KBM-7 (cell line): ENCODE data around the gene NSMF.
"Not testable (repeated sequence)": the region's sequence is repeated elsewhere in the genome, so short reads cannot be mapped to it uniquely, and the experiment has no call there.

Experiments used
- DNase-seq: peaks from one replicate; pipeline ENCODE4 v3.0.0-alpha.2; 2015
- in situ Hi-C: fragments of 300-500 bp; cut with MboI; formaldehyde crosslinking; loops from 2 replicates; pipeline ENCODE4 v1.14.3; 2020; ENCODE audit warnings: low sequenced_read_pairs, low pct_unique_long_range_greater_than_20kb, mixed read lengths

Gene NSMF

DNA sequence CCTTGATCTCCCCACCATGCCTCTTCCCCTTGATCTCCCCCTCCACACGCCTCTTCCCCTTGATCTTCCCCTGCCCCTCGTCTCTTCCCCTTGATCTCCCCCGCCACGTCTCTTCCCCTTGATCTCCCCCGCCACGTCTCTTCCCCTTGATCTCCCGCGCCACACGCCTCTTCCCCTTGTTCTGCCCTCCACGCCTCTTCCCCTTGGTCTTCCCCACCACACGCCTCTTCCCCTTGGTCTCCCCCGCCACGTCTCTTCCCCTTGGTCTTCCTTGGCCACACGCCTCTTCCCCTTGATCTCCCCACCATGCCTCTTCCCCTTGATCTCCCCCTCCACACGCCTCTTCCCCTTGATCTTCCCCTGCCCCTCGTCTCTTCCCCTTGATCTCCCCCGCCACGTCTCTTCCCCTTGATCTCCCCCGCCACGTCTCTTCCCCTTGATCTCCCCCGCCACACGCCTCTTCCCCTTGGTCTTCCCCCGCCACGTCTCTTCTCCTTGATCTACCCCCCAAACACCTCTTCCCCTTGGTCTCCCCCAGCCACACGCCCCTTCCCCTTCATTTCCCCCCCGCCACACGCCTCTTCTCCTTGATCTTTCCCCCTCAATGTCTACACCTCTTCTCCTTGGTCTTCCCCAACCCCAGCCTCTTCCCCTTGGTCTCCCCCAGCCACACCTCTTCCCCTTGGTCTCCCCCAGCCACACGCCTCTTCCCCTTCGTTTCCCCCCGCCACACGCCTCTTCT, 7.7 kb downstream of the NSMF start:
- DNase-seq, in situ Hi-C loops: not testable (repeated sequence)

DNA sequence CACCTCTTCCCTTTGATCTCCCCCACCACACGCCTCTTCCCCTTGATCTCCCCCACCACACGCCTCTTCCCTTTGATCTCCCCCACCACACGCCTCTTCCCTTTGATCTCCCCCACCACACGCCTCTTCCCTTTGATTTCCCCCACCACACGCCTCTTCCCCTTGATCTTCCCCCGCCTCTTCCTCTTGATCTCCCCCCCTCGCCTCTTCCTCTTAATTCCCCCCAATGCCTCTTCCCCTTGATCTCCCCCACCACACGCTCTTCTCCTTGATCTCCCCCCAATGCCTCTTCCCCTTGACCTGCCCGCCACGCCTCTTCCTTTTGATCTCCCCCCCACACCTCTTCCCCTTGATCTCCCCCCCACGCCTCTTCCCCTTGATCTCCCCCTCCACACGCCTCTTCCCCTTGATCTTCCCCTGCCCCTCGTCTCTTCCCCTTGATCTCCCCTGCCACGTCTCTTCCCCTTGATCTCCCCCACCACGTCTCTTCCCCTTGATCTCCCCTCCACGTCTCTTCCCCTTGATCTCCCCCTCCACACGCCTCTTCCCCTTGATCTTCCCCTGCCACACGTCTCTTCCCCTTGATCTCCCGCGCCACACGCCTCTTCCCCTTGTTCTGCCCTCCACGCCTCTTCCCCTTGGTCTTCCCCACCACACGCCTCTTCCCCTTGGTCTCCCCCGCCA, 8.5 kb downstream of the NSMF start:
- DNase-seq, in situ Hi-C loops: not testable (repeated sequence)

DNA sequence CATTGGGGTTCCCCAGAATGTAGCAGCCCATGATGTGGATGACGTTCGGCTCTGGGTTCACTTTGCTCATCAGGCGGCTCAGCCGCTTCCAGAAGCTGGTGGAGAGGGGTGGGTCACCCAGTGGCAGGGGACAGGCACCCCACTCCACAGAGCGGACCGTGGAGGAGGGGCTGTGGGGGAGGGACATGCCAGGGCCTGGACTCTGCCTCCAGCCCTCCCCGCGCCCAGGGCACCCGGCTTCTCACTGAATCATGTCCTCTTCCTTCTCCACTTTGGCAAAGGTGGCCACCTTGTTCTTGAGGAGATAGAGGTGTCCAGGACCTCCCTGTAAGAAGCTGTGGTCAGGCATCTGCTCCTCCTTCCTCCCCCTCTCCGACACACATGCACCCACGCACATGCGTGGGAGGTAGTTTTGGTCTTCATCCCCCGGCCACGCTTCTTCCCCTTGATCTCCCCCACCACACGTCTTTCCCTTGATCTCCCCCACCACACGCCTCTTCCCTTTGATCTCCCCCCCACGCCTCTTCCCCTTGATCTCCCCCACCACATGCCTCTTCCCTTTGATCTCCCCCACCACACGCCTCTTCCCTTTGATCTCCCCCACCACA, 9.1 kb downstream of the NSMF start:
- peak; percentile 51 for DNase-seq
- in situ Hi-C loops = no loop called here

DNA sequence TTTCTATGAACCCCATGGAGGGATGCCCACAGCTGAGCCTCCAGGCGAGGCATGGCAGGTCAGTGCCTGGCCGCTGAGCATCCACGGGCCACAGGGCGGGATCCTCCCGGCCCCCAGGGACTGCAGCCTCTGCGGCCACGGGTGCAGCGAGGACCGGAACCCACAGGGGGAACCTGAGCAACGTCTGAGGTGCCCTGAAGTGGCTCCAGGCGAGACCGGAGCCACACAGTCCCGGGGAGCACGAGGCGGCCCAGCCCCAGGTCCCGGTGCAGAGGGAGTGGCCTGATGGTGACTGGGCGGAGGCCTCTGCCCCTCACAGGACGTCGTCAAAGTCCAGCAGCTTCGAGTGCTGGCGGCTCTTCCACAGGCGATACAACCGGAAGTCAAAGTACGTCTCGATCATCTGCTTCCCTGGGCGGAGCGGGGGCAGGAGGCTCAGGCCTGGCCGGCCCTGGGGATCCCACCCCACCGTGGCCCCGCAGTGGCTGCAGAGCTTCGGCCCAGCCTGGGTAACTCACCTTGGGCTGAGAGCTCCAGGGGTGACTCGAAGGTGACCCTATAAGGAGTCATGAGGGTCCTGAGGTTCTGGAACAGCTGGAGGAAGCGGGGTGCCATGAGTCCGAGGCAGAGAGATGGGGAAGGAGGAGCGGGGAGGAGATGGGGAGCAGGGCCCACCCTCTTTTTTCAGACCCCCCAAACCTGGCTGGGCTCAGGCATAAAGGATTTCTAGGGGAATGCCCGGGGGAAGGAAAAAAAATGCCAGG, 9.9 kb downstream of the NSMF start:
- no peak for DNase-seq
- in situ Hi-C loops = no loop called here

DNA sequence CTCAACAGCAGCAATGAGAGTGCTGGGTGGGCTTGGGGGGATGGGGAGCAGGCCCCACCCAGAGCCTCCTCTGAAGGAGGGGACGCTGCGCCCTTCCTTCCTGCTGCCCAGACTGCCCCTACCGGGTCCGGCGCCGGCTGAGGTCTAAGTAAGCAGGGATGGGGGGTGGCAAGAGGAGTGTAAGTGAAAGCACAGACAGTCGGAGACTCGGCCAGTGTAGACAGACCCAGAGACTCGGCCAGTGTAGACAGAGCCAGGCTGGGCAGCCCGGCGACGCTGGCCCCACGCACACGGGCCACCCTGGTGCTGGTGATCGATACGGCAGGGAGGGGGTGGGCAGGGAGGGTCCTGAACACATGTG, 10.6 kb downstream of the NSMF start:
- in situ Hi-C loops = no loop called here
- no peak for DNase-seq

DNA sequence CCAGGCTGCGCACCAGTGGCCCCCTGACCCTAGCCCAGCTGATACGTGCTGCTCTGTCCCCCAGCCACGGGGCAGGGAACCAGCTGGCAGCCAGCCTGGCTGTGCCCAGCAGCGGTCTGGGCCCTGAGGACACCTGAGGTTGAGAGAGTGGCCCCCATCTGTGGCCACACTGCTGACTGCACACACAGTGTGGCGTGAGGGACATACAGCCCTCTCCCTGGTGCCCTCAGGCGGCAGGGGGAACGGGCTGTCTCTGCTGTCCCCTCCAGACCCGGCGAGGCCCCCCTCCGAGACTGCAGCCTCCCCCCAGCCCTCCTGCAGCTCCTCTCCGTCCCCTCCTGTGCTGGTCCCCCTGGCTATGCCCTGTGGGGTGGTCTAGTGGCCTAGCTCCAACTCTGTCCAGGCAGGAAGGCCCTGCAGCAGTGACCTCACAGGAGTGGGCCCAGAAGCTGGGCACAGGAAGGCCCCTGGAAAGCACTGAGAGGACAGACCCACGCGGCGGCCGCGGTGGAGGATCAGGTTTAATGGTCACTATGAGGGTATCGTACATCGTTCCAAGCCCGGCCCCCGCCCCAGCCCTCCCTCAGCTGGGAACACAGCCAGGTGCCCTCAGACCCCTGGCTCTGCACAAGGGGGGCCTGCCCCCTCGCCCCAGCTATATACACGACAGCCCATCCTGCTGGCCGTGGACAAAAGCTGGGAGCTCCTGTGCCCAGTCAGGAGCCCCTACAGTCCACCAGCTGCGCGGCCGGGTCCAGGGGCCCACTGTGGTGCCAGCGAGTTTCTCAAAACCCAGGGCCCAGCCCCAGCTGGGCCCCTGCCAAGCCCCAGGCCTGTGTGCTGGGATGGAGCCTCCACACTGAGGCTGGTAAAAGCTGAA, 11.2 kb downstream of the NSMF start:
- in situ Hi-C loops = no loop called here
- DNase-seq = no peak

DNA sequence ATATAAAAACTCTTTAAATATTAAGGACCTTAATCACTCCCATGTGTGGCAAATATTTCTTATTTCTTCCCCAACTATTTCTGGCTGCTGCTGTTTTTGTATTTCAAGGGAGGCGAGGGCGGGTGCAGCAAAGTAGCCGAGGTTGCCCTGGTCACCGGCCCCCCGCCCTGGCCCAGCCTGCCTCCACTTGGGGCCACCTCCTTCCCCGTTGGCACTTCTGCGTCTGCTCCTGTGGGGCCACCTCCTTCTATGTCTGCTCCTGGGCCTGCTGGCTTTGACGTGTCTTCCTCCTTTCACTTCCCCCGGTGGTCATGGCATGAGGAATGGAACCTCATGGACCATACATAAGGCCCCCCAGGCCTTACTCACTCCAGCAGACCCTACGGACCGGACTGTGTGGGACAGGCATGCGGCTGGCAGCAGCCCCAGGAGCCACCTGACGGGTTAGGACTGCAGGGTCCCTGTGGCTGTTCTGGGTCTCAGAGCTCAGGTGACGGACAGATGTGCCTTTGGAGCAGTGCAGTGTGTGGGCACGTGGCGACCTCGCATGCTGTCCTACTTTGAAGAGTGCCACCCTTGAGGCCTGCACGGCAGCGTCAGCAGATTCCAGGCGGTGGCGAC, 12.2 kb downstream of the NSMF start:
- in situ Hi-C loops = no loop called here
- DNase-seq = no peak

DNA sequence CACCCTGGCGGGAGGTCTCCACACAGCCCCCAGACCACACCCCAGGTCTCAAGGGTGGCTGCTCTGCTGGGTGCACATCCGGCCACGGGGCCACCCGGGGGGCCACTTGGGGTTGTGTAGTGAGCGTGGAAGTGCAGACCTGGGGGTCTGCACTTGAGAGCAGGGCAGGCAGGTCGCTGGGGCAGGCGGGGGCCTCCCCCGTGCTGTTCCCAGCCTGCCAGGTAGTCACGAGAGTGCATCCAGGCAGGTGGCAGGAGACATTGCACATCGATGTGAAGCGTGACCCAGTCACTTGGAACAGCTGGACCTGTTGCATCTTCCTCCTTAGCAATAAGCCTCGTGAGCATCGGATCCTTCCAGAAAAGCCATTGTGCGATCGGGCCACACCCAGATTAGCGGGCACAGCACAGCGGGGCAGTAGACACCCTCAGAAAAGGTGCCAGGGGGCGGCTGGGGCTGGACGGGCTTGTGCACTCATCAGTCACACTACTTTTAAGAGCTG, 13.2 kb downstream of the NSMF start:
- in situ Hi-C loops = no loop called here
- no peak for DNase-seq

DNA sequence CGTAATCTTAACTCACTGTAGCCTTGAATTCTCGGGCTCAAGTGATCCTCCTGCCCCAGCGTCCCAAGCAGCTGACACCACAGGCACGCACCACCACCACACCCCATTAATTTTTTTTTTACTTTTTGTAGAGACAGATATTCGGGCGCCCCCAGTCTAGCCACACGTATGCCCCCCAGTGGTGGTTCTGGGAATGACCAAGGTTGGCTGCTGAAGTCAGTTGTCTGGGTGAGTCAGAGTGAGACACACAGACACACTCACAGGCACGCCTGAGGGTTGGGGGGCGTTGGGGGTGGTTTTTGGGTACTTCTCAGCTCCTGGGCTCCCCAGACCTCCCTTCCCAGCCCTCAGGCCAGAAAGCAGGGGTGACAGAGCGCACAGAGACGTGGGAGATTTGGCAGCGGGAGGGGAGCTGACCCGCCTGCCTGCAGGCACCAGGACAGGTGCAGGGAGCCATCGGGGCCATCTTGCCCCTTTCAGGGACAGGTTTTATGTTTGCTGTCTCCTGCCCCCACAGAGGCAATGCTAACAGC, 13.8 kb downstream of the NSMF start:
- peak; percentile 80 for DNase-seq
- in situ Hi-C loops = no loop called here

DNA sequence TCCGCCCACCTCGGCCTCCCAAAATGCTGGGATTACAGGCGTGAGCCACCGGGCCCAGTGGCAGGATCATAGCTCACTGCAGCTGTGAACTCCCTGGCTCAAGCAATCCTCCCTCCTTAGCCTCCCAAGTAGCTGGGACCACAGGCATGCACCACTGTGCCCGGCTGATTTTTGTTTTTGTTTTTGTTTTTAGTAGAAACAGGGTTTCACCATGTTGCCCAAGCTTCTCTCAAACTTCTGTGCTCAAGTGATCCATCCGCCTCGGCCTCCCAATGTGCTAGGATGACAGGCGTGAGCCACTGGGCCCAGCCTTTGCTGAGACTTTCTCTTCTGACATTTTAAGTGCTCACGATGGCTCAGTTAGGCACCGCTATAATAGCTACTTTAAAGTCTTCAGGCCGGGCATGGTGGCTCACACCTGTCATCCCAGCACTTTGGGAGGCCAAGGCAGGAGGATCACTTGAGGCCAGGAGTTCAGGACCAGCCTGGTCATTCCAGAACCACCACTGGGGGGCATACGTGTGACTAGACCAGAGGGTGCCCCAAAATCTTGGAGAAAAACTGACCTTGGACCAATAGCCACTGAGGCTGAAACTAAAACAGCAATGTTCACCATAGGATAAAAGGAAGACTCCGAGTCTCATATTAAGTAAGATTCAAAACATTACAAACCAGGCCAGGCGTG, 14.9 kb downstream of the NSMF start:
- no peak for DNase-seq
- in situ Hi-C loops = no loop called here

DNA sequence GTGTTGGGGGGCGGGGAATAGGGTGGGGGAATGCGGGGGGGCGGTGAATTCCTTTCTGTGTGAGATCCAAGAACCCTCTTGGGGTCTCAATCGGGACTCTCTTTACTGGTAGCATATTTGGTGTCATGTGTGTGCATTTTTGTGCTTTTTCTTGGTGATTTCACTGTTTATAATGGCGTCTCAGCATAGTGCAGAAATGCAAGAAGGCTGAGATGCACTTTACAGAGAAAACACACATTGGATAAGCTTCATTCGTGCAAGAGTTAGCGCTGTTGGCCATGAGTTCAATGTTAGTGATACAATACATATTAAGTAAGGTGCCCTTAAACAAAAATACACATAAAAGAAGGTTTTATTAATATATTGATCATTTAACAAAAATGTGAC, 17.2 kb downstream of the NSMF start:
- in situ Hi-C loops = no loop called here
- no peak for DNase-seq

DNA sequence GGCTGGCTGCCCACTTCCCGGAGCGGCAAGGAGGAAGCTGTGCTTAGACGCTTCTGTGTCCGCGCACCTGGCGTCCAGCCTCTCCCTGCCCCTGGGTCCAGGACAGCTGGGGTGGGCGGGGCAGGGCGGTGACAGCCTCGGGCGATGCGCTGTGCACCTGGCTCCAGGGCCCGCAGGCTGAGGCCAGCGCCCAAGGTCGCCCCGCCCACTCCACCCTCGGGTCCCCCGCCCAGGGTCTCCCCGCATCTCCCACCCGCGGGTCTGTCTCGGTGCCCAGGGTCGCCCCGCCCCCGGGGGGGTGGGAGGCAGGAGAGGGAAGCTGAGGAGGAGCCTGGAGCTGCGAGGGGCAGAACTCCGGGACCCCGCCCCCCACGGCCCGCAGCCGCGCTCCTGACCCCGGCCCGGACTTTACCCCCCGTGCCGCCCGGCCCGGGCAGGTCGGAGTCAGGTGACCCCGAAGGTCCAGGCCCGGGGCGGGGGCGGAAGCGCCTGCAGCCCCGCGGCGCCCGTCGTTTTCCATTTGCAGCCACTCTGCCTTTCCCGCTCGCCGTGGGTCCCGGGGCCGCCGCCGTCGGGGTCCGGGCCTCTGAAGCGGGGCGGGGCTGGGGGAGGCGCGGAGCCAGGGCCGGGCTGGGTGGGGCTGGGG, 17.7 kb downstream of the NSMF start, which contains the start of gene ENTPD8:
Gene ENTPD8, minus strand, starts transcription at position 69 of the 646 bp plus-strand sequence. CDS start 3,072 bp downstream, outside the sequence.
- DNase-seq = no peak
- in situ Hi-C loops = no loop called here

DNA sequence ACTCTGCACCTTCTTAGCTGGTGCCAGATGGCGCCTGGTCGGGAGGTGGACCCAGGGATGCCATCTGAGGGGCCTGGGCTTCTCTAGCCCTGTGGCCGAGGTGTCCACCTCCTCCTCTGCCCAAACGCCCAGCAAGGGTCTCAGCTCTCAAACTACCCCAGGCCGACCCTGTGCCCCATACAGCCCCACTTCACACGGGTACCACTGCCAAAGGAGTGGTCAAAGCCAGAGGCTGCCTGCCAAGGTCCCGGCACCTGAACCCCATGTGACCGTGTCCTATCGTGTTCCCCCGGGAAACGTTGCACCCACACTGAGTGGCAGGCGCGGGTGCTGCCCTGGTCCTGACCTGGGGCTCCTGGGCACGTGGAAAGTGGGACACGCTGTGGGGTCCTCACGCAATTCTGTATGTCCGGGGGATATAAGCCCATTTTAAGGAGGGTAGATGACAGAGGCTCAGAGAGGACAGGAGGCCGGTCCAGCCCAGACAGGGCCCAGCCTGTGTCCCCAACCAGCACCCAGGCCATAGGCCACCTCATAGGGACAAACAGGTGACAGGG, 19.9 kb downstream of the NSMF start:
- DNase-seq = no peak
- in situ Hi-C loops = no loop called here

DNA sequence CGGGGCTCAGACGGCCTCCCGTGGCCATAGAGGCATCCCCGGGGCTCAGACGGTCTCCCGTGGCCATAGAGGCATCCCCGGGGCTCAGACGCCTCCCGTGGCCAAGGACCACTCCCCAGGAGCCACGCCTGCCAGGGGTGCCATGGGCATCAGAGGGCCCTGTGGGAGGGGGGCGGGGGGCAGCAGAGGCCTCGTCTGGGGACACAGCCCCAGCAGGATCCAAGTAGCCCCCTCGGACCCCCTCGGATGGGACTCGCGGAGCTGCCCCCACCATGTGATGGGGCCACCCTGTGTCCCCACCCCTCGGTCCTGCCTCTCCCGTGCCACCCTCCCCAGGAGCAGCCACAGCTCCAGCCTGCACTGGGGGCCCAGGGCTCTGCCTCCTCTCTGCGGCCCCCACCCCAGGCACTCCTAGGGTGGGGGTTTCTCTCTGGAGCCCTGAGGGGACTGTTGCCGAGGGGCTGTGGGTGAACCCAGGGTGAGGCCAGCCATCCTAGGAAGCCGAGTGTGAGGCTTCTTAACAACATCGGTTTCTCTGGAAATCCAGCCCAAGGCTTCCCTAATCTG, 20.5 kb downstream of the NSMF start:
- no peak for DNase-seq
- in situ Hi-C loops = no loop called here

DNA sequence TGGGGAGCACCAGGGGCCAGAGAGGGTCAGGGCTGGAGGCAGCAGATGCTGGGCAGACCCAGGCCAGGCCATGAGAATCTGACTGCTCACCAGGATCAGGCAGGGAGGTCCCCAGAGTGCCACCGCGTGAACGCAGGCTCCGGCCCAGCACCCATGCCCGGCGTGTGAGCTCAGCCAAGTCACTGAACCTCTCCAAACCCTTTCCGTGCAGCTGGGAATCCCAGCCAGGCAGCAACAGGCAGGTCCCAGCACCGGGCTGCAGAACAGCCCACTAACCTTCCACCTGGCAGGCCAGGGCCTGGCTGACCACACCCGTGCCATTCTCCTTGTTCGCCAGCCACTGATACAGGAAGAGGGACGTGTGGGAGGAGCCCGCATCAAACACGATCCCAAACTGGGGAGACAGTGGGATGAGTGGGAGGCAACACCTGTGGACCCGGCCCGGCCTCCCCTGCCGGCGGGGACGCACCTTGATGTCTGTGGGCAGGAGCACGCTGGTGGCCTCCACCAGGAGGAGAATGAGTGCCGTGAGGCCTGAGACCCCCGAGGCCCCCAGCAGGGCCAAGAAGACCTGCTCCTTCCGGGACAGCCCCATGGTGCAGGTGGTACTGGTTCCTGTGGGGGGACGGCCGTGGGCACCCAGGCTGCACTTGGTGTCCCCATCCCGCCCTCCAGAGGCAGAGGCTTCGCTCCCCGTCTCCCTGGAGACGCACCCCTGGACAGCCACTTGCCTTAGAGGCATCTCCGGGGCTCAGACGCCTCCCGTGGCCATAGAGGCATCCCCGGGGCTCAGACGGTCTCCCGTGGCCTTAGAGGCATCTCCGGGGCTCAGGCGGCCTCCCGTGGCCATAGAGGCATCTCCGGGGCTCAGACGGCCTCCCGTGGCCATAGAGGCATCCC, 21.2 kb downstream of the NSMF start:
- no peak for DNase-seq
- in situ Hi-C loops = no loop called here
